ENCODE data around the gene FRS3.

The FRS3 gene

GRCh38 chr6:41784581-41785171, 5.0 kb upstream of the FRS3 start:
- TF ChIP-seq GATA2 (IDR thresholded peaks at IDR 0.05; ENCODE audit: low read depth, low read length) (no peak), GATA3 (IDR thresholded peaks at IDR 0.05; ENCODE audit: low read depth, low read length) (no peak)

- TF ChIP-seq GATA3 (IDR thresholded peaks at IDR 0.05; ENCODE audit: low read depth, low read length): no peak
- TF ChIP-seq GATA2 (IDR thresholded peaks at IDR 0.05; ENCODE audit: low read depth, low read length): no peak
Observed at GRCh38 chr6:41783106-41783780, 3.5 kb upstream of the FRS3 start.

GRCh38 chr6:41781366-41781730, 1.6 kb upstream of the FRS3 start:
- TF ChIP-seq GATA2 (IDR thresholded peaks at IDR 0.05; ENCODE audit: low read depth, low read length) (no peak), GATA3 (IDR thresholded peaks at IDR 0.05; ENCODE audit: low read depth, low read length) (no peak)

GRCh38 chr6:41780551-41781365, 1.1 kb upstream of the FRS3 start, which contains the start of gene PRICKLE4:
Gene PRICKLE4, plus strand, starts transcription at chr6:41780782. Its CDS starts 2,692 bp downstream, at chr6:41783474.
- TF ChIP-seq GATA3 (IDR thresholded peaks at IDR 0.05; ENCODE audit: low read depth, low read length) (no peak), GATA2 (IDR thresholded peaks at IDR 0.05; ENCODE audit: low read depth, low read length) (no peak)

GRCh38 chr6:41779336-41779735, 364 bp downstream of the FRS3 start:
- TF ChIP-seq GATA2 (IDR thresholded peaks at IDR 0.05; ENCODE audit: low read depth, low read length) (no peak), GATA3 (IDR thresholded peaks at IDR 0.05; ENCODE audit: low read depth, low read length) (no peak)

- TF ChIP-seq GATA2 (IDR thresholded peaks at IDR 0.05; ENCODE audit: low read depth, low read length) (no peak), GATA3 (IDR thresholded peaks at IDR 0.05; ENCODE audit: low read depth, low read length) (no peak)
Observed at GRCh38 chr6:41778895-41779294, 805 bp downstream of the FRS3 start.

GRCh38 chr6:41777551-41778285, 2.0 kb downstream of the FRS3 start:
- TF ChIP-seq GATA2 (IDR thresholded peaks at IDR 0.05; ENCODE audit: low read depth, low read length): no peak
- TF ChIP-seq GATA3 (IDR thresholded peaks at IDR 0.05; ENCODE audit: low read depth, low read length): no peak

- no peak for TF ChIP-seq GATA2 (IDR thresholded peaks at IDR 0.05; ENCODE audit: low read depth, low read length)
Observed at GRCh38 chr6:41775293-41775882, 4.3 kb downstream of the FRS3 start.

- TF ChIP-seq GATA2 (IDR thresholded peaks at IDR 0.05; ENCODE audit: low read depth, low read length): no peak
- no peak for TF ChIP-seq GATA3 (IDR thresholded peaks at IDR 0.05; ENCODE audit: low read depth, low read length)
Observed at GRCh38 chr6:41774841-41775240, 4.9 kb downstream of the FRS3 start.

- TF ChIP-seq GATA2 (IDR thresholded peaks at IDR 0.05; ENCODE audit: low read depth, low read length) (no peak), GATA3 (IDR thresholded peaks at IDR 0.05; ENCODE audit: low read depth, low read length) (no peak)
Observed at GRCh38 chr6:41771058-41771983, 8.4 kb downstream of the FRS3 start.

GRCh38 chr6:41770381-41771057, 9.2 kb downstream of the FRS3 start:
- TF ChIP-seq GATA3 (IDR thresholded peaks at IDR 0.05; ENCODE audit: low read depth, low read length) (no peak), GATA2 (IDR thresholded peaks at IDR 0.05; ENCODE audit: low read depth, low read length) (no peak)

GRCh38 chr6:41769376-41769775, 10.3 kb downstream of the FRS3 start:
- no peak for TF ChIP-seq GATA2 (IDR thresholded peaks at IDR 0.05; ENCODE audit: low read depth, low read length)
